Measurements from ENCODE around the gene RHBDL2.
"Not testable (repeated sequence)": the region's sequence is repeated elsewhere in the genome, so short reads cannot be mapped to it uniquely, and the experiment has no call there.

The RHBDL2 gene

DNA sequence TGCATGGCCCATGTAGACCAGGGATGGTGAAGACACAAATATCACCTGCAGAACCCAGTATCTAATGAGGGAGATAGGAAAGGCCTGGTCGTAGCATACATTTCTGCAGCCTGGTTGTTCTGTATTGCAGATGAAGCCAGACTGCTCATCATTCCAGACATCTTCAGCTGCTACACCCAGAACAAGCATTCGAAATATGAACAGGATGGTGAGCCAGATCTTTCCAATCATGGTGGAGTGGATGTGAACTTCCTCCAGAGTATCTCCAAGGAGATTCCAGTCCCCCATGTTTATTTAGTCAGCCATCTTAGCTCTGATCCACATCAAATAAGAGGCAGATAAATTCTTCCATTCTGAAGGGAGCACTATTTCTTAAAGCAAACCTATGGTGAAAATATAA lies 65.8 kb downstream of the RHBDL2 start:
- no peak for DNase-seq (ENCODE audit: low read depth in 2 of 2)

DNA sequence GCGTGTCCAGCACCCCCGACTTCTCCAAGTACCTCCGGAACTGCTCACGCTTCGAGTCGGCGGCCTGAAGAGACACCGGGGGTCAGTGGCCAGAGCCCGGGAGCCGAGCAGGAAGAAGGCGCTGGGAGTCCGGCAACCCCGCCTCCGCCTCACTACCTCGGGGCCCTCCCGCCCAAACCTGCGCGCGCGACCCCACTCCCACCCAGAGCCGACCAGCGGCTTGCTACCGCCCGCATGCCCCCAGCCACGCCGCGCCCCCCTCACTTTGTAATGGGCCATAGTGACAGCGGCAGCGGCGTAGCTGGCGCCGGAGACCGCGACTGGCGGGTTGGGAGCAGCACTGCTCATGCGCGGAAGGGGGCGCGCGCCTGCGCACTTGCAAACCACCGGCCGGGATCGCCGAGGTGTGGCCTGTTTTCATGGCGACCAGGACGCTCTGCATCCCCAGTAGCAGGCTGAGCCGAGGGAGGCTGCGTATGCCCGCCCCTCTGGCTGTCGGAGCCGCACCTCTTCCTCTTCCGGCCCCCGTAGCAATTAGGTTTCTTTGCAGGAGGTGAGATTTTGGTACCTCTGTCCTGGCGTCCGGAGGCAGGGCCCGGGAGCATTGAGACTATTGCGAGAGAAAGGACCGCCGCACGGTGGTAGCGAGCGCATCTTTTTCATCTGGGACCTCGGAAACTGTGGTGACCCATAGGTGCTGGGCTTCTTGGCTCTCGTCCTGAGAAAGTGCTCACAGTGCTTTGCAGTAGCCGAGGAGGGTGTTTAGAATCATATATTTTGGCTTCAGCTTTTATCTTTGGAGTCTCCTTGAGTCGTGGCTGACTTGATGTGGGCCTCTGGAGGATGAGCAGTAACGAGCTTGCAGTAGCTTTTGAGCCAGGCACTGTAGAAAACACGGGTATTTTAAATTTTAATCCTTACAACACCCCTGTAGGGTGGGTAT lies 68.3 kb downstream of the RHBDL2 start, which contains the start of gene MYCBP:
Gene MYCBP (minus strand): TSS at position 322 of the 943 bp plus-strand sequence. CDS start 43 bp downstream, at position 279.
- DNase-seq (ENCODE audit: low read depth in 2 of 2): peak; percentile 92 to 94

DNA sequence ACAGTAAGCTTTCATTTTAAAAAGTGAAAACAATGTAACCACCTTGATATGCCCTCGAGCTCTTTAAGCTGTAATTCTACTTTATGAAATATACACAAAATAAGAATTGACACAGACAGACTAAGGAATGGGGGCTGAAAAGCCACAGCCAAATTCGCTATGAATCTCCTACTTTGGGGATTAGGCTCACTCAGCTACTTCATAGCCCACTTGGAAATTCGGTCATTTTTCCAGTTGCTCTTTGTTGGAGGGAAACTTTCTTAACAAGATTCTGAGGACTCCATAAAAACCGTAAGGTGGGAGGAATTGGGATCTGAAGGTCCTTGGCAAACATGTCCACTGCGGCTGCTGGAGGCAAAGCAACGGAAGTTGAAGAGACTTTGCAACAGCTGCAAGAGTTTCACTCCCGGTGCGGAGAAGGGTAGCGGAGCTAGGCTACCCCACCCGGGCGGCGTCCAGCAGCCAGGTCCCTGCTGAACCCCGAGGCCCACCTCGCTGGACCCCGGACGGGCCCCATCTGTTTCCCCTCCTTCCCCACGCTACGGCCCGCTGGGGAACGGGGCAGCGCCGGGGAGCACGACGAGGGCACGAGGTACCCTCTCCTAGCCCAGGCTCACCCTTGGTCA lies 69.1 kb downstream of the RHBDL2 start:
- no peak for DNase-seq (ENCODE audit: low read depth in 2 of 2)

DNA sequence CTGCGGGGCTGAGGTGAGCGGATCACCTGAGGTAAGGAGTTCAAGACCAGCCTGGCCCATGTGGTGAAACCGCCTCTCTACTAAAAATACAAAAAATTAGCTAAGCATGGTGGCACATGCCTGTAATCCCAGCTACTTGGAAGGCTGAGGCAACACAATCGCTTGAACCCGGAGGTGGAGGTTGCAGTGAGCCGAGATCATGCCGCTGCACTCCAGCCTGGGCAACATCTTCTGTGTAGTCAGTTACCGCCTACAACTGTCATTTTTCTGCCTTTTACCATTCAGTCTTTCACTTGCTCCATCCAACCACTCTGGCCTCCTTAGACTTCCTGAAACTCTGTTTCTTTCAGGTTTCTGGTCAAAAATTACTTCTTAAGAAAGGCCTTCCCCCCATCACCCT lies 70.6 kb downstream of the RHBDL2 start:
- no peak for DNase-seq (ENCODE audit: low read depth in 2 of 2)

DNA sequence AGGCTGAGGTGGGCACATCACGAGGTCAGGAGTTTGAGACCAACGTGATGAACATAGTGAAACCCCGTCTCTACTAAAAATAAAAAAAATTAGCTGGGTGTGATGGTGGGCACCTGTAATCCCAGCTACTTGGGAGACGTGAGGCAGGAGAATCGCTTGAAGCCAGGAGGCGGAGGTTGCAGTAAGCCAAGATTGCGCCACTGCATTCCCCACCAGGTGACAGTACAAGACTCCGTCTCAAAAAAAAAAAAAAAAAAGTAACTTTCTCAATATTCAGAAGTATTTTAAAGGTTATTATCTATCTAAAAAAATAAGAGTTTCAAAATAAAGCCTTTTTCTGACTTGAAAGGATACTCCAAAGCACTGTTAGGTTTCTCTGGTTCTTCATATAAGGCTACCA lies 74.4 kb downstream of the RHBDL2 start:
- no peak for DNase-seq (ENCODE audit: low read depth in 2 of 2)

DNA sequence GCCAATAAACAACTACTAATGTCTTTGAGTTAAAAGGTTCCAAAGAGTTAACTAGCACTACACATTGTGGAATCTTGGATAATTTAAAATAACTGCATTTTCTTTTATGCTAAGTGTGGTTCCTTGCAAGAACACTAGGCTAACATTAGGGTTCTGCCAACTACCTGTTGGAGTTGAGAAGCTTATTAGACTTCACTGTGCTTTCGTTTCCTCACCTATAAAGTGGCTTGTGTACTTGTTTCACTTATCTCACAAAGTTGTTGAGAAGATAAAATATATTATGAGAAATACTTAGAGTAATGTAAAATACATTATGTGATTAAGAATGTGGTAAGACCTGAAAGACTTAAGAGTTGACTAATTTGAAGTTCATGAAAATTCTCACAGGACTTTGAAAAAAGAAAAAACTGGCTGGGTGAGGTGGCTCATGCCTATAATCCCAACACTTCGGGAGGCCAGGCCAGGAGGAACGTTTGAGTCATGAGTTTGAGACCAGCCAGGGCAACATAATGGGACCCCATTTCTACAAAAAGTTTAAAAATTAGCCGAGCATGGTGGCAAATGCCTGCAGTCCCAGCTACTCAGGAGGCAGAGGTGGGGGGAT lies 76.4 kb downstream of the RHBDL2 start:
- DNase-seq (ENCODE audit: low read depth in 2 of 2): no peak

DNA sequence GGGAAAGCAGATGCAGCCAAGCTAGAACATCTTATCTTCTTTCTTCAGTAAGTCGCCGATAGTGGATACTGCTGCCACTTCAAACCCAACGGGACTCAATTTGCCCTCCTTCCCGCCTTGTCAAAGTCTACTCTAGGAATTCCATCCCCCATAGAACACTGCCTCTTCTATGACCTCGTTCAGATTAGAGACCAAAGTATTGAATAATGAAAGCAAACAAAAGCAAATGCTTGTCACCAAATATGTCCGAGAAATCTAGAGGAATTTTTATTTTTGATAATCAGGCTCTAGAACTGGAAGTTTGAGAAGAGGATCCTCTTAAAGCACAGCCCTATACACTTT lies 81.2 kb downstream of the RHBDL2 start:
- no peak for DNase-seq (ENCODE audit: low read depth in 2 of 2)

DNA sequence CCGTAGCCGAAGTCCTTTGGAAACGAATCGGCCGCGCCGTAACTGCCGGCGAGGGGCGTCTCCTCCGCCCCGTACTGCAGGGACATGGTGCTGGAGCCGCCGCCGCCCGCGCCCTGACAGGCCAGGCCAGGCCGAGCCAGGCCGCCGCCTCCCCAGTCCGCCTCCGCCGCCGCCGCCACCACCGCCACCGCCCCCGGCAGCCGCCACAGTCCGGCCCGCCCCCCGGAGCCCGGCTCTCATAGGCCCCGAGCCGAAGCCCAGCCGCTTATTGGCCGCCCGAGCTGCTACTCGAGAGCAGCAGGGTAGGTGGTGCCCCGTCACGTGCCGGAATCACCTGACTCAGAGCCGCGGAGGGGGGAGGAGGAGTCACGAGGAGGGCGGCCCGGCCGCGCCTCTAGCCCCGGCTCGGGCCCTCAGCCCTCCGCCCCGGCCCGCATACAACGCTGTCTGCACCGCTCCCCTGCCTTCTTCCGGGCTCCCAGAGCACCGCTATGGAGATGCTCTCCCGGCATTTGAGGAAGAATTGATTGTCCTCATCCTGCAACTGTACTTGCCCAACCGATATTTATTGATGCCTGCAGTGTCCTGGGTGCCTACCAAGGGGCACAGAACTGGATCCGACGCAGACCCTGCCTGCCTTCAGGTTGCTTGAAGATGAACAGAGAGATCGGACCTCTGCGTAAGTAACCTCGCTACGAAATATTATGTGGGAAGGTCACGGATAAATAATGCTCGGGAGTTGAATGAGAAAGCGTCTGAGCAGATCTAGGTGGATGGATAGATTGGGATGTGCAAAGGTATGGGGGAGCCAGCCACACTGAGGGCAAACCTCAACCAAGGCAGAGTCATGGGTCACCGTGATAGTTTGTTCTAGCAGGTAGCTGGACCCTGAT lies 81.8 kb downstream of the RHBDL2 start, which contains the start of gene RRAGC:
Gene RRAGC (minus strand): TSS at position 212 of the 893 bp plus-strand sequence. CDS start 126 bp downstream, at position 86.
- peak; percentile 97 to 98 for DNase-seq (ENCODE audit: low read depth in 2 of 2)

DNA sequence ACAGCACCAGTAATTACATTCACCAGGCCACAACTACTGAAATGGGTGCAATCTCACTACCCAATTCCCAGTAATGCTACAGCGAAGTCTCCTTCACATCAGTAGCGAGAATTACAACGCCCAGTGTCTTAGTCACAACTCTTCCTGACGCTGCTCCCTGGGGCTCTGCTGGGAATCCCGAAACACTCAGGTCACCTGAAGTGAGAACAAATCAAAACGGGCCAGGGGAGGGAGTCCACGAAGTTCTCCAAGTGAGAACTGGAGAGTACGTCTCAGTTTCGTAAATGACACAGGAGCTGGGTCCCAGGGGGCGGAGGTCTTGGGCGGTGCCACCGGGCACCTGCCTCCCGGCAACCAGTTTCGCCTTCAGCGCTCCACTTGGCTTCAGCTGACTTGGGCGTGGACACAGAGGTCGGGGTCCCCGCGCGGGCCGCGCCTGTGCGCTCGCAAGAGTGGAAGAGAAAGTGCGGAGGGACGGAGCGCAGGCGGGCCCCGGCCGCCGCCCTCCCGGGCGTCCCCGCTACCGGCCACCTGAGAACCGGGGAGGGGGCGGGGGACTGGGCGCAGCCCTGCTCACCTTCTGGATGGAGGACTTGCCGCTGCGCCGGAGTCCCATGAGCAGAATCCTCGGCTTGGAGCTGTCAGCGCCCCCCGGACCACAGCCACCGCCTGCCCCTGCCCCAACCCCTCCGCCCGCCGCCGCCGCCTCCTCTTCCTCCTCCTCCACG lies 82.6 kb downstream of the RHBDL2 start:
- DNase-seq (ENCODE audit: low read depth in 2 of 2): peak; percentile 30 to 34

DNA sequence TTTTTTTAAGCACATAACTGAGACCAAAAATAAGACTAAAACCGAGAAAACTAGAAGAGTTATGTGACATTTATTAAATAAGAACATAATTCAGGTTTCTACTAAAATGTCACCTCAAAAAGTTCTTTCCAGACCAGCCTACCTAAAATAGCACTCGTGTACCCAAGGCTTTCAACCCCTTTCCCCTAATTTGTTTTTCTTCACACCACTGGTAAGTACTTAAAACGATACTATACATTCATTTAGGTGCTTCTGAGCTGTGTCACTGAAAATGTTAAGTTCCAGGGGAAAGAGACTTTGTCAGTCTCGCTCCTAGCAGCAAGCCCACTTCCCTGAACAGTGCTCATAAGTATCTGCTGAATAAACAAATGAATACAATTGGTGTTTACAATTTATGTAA lies 88.8 kb downstream of the RHBDL2 start:
- DNase-seq (ENCODE audit: low read depth in 2 of 2): no peak

DNA sequence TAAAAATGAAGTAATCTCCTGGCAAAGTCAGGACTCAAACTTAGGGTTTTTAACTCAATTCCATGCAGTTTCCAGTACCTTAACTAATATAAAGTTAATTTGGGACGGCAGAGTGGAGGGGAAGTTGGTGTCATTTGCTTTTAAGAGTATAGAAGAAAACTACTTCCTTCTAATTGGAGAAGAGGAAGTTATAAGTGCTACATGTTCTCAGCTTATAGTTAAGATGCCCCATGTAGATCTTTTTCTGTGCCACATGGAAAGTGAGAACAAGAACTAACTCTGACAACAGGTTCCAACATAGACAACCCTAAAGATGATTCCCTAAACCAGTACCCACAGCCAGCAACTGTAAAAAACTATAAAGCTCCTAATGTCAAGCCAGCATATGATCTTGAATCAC lies 93.6 kb downstream of the RHBDL2 start:
- no peak for DNase-seq (ENCODE audit: low read depth in 2 of 2)

DNA sequence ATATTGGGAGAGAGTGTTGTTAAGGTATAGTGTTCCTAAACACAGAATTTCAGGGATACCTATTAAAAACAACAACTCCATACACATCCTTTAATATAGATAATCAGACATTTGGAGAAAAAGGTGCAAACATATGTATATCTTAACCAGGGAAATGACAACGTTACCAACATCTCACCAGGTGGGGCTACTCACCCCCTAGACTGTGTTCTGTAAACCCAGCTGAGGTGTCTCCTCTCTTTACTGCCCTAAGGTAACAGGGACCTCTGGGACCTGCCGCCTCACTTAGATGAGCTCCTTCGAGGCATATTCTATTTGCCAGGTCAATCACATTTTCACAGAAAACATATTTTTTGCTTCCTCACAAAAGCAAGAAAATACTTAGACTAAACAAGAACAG lies 95.4 kb downstream of the RHBDL2 start:
- DNase-seq (ENCODE audit: low read depth in 2 of 2): no peak

DNA sequence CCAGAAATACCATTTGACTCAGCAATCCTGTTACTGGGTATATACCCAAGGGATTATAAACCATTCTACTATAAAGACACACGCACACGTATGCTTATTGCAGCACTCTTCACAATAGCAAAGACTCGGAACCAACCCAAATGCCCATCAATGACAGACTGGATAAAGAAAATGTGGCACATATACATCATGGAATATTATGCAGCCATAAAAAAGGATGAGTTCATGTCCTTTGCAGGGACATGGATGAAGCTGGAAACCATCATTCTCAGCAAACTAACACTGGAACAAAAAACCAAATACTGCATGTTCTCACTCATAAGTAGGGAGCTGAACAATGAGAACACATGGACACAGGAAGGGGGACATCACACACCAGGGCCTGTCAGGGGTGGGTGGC lies 96.5 kb downstream of the RHBDL2 start:
- not testable (repeated sequence) for DNase-seq (ENCODE audit: low read depth in 2 of 2)

DNA sequence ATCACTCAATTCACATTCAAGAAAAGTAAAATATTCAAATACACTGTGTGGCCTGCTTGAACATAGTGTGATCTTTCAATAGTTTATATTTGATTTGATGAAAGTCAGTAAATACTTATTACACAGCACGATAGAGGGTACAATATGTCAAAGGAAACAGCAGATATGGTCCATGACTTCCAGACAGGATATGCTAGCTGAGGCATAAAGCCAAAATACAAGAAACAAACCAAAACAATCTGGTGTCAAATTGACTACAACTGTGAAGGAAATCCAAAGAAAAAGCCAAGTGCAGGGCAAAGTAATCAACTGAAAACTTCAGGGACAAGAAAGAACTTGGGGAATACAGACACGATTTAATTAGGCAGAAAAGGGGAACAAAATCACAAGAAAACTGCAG lies 101.3 kb downstream of the RHBDL2 start:
- DNase-seq (ENCODE audit: low read depth in 2 of 2): no peak

DNA sequence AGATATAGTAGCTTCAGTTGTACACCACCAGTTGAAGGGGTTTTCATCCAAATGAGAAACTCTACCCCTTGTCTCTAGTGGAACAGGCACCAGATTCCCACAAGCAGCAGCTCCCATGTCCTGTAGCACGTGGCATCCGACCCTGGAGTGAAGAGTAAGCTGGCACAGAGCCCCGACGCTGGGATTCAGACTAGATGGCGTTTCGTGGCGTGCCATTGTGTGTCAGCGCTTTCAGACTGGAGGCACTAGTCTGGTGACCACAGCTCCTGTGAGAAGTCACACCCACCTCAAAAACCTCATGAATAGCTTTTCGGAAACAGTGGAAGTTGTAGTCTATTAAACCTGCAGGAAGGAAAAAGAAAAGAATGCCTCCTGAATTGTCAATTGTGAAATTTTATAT lies 102.3 kb downstream of the RHBDL2 start:
- no peak for DNase-seq (ENCODE audit: low read depth in 2 of 2)

DNA sequence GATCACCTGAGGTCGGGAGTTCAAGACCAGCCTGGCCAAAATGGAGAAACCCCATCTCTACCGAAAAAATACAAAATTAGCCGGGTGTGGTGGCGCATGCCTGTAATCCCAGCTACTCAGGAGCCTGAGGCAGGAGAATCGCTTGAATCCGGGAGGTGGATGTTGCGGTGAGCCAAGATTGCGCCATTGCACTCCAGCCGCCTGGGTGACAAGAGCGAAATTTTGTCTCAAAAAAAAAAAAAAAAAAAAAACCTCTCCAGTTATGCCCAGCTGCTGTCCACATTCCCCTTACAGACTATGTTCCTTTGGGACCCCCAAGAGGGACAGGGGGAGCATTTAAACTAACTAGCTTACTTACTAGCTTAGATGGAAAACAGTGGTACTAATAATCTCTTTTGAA lies 105.3 kb downstream of the RHBDL2 start:
- DNase-seq (ENCODE audit: low read depth in 2 of 2): not testable (repeated sequence)
